Measurements from ENCODE around the gene CARD14.
"Not testable (repeated sequence)": the region's sequence is repeated elsewhere in the genome, so short reads cannot be mapped to it uniquely, and the experiment has no call there.

CARD14 gene

GRCh38 chr17:80254396-80255251 is 84.8 kb downstream of the CARD14 start:
- H3K9ac ChIP-seq (ENCODE audit: low read depth, low read length): no peak overlapping the region
- 0 out of 2 replicates have a peak, but pooled peaks cover 9% of the 10 kb centered on the region for H3K36me3 ChIP-seq (ENCODE audit: control insufficient read depth, insufficient read depth, low read length)
- peaks cover 8% of the 10 kb centered on the region; the same call in 1 of the 2 replicates for H3K4me1 ChIP-seq (ENCODE audit: control insufficient read depth, insufficient read depth, low read length)
- H3K27me3 ChIP-seq (ENCODE audit: control insufficient read depth, insufficient read depth, low read length): no peaks in the 10 kb centered on the region
- peak overlapping the region; percentile 18 for H3K27ac ChIP-seq (ENCODE audit: low read depth, low read length)
- H3K9me3 ChIP-seq (ENCODE audit: control insufficient read depth, insufficient read depth, low read length): no peaks in the 10 kb centered on the region
- H3K4me3 ChIP-seq (ENCODE audit: low read depth, low read length): no peak overlapping the region

GRCh38 chr17:80256034-80256350 is 86.2 kb downstream of the CARD14 start:
- H3K27me3 ChIP-seq (ENCODE audit: control insufficient read depth, insufficient read depth, low read length): no peaks in the 10 kb centered on the region
- H3K27ac ChIP-seq (ENCODE audit: low read depth, low read length): no peak overlapping the region
- H3K9ac ChIP-seq (ENCODE audit: low read depth, low read length): no peak overlapping the region
- H3K36me3 ChIP-seq (ENCODE audit: control insufficient read depth, insufficient read depth, low read length): 0 out of 2 replicates have a peak, but pooled peaks cover 3% of the 10 kb centered on the region
- peaks cover 8% of the 10 kb centered on the region; the same call in 1 of the 2 replicates for H3K4me1 ChIP-seq (ENCODE audit: control insufficient read depth, insufficient read depth, low read length)
- no peaks in the 10 kb centered on the region for H3K9me3 ChIP-seq (ENCODE audit: control insufficient read depth, insufficient read depth, low read length)
- no peak overlapping the region for H3K4me3 ChIP-seq (ENCODE audit: low read depth, low read length)

GRCh38 chr17:80257716-80258213 is 87.9 kb downstream of the CARD14 start:
- no peaks in the 10 kb centered on the region for H3K36me3 ChIP-seq (ENCODE audit: control insufficient read depth, insufficient read depth, low read length)
- no peaks in the 10 kb centered on the region for H3K27me3 ChIP-seq (ENCODE audit: control insufficient read depth, insufficient read depth, low read length)
- H3K4me3 ChIP-seq (ENCODE audit: low read depth, low read length): no peak overlapping the region
- H3K4me1 ChIP-seq (ENCODE audit: control insufficient read depth, insufficient read depth, low read length): peaks cover 18% of the 10 kb centered on the region
- no peak overlapping the region for H3K9ac ChIP-seq (ENCODE audit: low read depth, low read length)
- no peaks in the 10 kb centered on the region for H3K9me3 ChIP-seq (ENCODE audit: control insufficient read depth, insufficient read depth, low read length)
- peak overlapping the region; percentile 83 for H3K27ac ChIP-seq (ENCODE audit: low read depth, low read length)

GRCh38 chr17:80258296-80258695 is 88.5 kb downstream of the CARD14 start:
- H3K9me3 ChIP-seq (ENCODE audit: control insufficient read depth, insufficient read depth, low read length); H3K9ac ChIP-seq (ENCODE audit: low read depth, low read length); H3K27me3 ChIP-seq (ENCODE audit: control insufficient read depth, insufficient read depth, low read length); H3K36me3 ChIP-seq (ENCODE audit: control insufficient read depth, insufficient read depth, low read length); H3K4me3 ChIP-seq (ENCODE audit: low read depth, low read length): not testable (repeated sequence)
- H3K4me1 ChIP-seq (ENCODE audit: control insufficient read depth, insufficient read depth, low read length): peaks cover 22% of the 10 kb centered on the region
- peak overlapping the region; percentile 26 for H3K27ac ChIP-seq (ENCODE audit: low read depth, low read length)

All from HUES48 (cell line).